Right cardiac atrium (tissue), 5 donors: ENCODE measurements around the gene TMEM132E. TPM values are rescaled to one million over a fixed set of nuclear protein-coding genes. Genes with fewer than 3 reads are reported as not detected.
"Not testable (repeated sequence)": the region's sequence is repeated elsewhere in the genome, so short reads cannot be mapped to it uniquely, and the experiment has no call there.

Experiments used
- ATAC-seq, 2 donors: fragments of 200-7000 bp; cut with Tn5 transposase; one replicate each; pipeline versions ENCODE4 v1.8.0 to v1.9.1; 2020; ENCODE audit warnings: moderate library complexity in 2 of 2, mild to moderate bottlenecking in 1 of 2
- DNase-seq, 3 donors: peaks; one replicate each; pipeline ENCODE4 v3.0.0-alpha.2; 2020
- H3K27ac ChIP-seq: one replicate; pipeline ENCODE4 v1.5.1; 2013; ENCODE audit warnings: mild to moderate bottlenecking, low read length, control low read depth, moderate library complexity
- H3K27me3 ChIP-seq: one replicate; pipeline ENCODE4 v1.6.1; 2013; ENCODE audit not compliant: control insufficient read depth, insufficient read depth
- H3K4me1 ChIP-seq: one replicate; pipeline ENCODE4 v1.6.1; 2013; ENCODE audit warnings: low read length; ENCODE audit not compliant: control insufficient read depth, insufficient read depth
- H3K4me3 ChIP-seq: one replicate; pipeline ENCODE4 v1.5.1; 2013; ENCODE audit warnings: low read length, control low read depth
- H3K9me3 ChIP-seq: one replicate; pipeline ENCODE4 v1.6.1; 2013; ENCODE audit warnings: low read length; ENCODE audit not compliant: control insufficient read depth
- WGBS: extraction: QIAGEN DNeasy Blood & Tissue Kit; methylation state at CpG from one replicate; pipeline ENCODE4 v1.1.7; 2013; 5-methylcytosine and 5-hydroxymethylcytosine counted together
- intact Hi-C, 4 donors: fragments of 100-400 bp; cut with DNase I; formaldehyde crosslinking; loops; one replicate each; pipeline versions ENCODE4 v1.11.0 to v1.14.0; 2022 to 2023
- long read RNA-seq, 4 donors: library from polyadenylated mRNA; unstranded; transcript quantifications; one replicate each; pipeline ENCODE4 v2.0.0, GENCODE V29; 2020 to 2021
- polyA plus RNA-seq: library from polyadenylated mRNA; stranded (reverse); fragments of 200-250 nt; gene quantifications from one replicate; pipeline ENCODE4 v1.2.3, GENCODE V29; 2013
- total RNA-seq, 4 donors: library from RNA; stranded (reverse); fragmentation: NEBNext Ultra II Directional; extraction: Animal tissue kit (Norgen Biotek cat#: 25700); gene quantifications; one replicate each; pipeline ENCODE4 v1.2.1, GENCODE V29; 2021
- donor health status: healthy with polysubstance abuse.
- donor health status: DM: no; HTN: yes; CAD: no.
- donor health status: DM: no; HTN: no; CAD: no.
- donor health status: DM: no; HTN: yes; CAD: no; lungs with severe emphysema.
- donor health status: DM: yes; HTN: yes; CAD: no.

The TMEM132E gene
- total RNA-seq (under 1 TPM; 0.06 to 0.35 (median 0.16) TPM), polyA plus RNA-seq (0.16 TPM)
- long read RNA-seq, donor 1, full-length matches to known transcripts: 1 of 2 reads
- long read RNA-seq, donor 1, partial matches to known transcripts: 1 of 2 reads
- long read RNA-seq, donor 1, other reads (novel, unspliced or antisense): 0 of 2 reads
- long read RNA-seq, donor 2: 0 reads
- long read RNA-seq, donor 3: 0 reads
- long read RNA-seq, donor 4: 0 reads

DNA sequence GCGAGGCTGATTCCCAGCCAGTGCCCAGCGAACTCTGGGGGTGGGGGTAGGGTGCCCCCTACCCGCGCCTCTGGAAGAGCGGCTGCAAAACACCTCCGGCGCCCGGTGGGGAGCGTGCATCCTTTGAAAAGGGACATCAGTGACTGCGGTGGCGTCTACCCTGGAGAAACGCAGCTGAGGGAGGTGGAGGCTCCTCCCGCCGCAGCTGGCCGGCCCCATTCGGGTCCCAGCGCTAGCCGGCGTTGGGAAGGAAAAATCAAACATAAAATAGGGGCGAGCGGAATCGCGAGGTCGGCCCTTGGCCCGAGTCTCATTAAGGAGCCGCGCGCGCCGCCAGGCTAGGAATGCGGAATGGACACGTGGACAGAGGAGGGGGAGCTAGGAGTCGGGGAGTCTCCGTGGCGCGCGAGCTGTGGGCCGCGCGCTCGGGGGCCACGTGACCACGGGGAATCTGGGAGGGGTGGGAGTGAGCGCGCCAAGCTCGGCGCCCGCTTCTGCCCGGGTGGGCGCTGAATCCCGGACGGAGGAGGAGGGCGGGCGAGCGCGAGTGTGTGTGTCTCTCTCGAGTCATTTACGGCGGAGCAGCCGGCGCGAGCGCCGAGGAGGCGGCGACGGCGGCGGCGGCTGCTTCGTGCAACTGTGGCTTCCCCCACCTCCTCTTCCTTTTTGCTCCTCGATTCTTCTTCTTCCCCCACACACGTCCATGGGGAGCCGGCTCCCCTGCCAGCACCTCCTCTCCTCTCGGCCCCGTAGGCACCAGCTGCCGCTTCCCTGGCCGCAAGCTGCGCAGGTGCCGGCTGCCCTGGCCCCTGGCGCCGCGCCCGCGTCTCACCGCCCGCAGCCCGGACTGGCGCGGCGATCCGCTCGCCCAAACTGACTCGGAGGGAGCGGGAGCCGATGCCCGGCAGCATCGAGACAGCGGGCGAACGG lies at the start of gene TMEM132E:
TMEM132E (plus strand) TSS at position 566 of the 930 bp plus-strand sequence. CDS start 1,495 bp downstream, outside the sequence.
- peak; percentile 54 to 79 (median 76) for DNase-seq

DNA sequence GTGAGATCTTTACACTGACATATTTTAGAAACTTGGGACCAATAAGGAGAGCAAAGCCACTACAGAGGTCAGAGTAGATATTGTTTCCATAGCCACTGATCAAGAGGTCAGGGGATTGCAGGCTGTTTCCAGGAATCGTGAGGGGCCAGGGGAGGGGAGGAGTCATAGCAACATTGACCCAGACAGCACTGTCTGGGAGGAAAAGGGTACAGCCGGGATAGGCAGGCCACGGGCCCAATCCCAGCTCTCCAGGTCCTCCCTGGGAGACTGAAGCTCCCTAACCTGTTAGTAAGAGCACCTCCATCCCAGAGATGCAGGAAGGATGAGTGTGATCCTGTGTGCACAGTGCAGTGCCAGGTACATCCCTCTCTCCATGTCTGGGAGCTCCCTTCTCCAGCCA lies 48.5 kb upstream of the TMEM132E start:
- 18% methylated on average over 3 of the region's 3 CpGs for WGBS
- ATAC-seq (no peak), DNase-seq (no peak)
- Histone ChIP-seq H3K27ac (no peak overlapping the region), H3K27me3 (no peaks in the 10 kb centered on the region), H3K9me3 (no peaks in the 10 kb centered on the region), H3K4me1 (no peaks in the 10 kb centered on the region), H3K4me3 (no peak overlapping the region)
- intact Hi-C loops: no loop called here

More for the DNA sequence above, at the start of gene TMEM132E:
- Histone ChIP-seq H3K27me3 (no peaks in the 10 kb centered on the region), H3K4me3 (peak within 1 kb of the TSS; percentile 49), H3K9me3 (no peaks in the 10 kb centered on the region), H3K4me1 (no peaks in the 10 kb centered on the region), H3K27ac (no peak within 1 kb of the TSS)
- ATAC-seq: peak; percentile 79 to 82
- intact Hi-C loops: no loop called here
- under 1% methylated on average over 101 of the region's 101 CpGs for WGBS

GRCh38 chr17:34532281-34533065 lies 46.9 kb upstream of the TMEM132E start:
- intact Hi-C loops: no loop called here
- Histone ChIP-seq H3K4me3 (no peak overlapping the region), H3K27ac (no peak overlapping the region), H3K27me3 (no peaks in the 10 kb centered on the region), H3K4me1 (no peaks in the 10 kb centered on the region), H3K9me3 (no peaks in the 10 kb centered on the region)
- no peak for DNase-seq
- no peak for ATAC-seq
- WGBS: 34% methylated on average over 6 of the region's 6 CpGs

DNA sequence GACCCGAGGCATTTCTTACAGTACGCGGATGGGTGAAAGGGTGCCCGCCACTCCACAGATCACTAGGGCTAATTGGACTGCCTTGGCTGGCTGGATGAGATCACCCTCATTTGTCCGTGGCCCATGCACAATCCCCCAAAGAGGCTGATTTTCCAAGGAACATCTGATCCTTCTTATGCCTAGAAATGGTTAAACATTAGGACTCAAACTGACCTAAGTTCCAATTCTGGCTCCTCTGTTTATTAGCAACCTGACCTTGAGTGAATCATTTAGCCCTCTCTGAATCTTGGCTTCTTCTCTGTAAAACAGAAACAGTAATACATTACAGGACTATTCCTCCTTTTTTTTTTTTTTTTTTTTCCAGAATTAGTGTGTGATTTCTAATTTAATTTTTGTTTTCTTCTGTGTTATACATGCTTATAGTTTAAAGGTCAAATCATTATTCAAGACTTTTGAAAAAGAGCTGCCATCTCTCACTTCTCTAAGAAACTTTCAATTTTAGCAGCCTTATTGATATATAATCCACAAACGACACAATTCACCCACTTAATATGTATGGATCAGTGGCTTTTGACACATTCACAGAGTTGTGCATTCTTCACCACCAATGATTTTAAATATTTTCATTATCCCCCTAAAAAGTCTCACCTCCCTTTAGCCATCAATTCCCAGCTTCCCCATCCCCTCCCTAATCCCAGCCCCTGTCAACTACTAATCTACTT lies 45.4 kb upstream of the TMEM132E start:
- DNase-seq (no peak), ATAC-seq (no peak)
- 75% methylated on average over 6 of the region's 6 CpGs for WGBS
- Histone ChIP-seq H3K4me1 (no peaks in the 10 kb centered on the region), H3K27ac (no peak overlapping the region), H3K4me3 (no peak overlapping the region), H3K9me3 (no peaks in the 10 kb centered on the region), H3K27me3 (no peaks in the 10 kb centered on the region)
- intact Hi-C loops: no loop called here

GRCh38 chr17:34537445-34537844 lies 41.9 kb upstream of the TMEM132E start:
- no peaks in the 10 kb centered on the region for H3K27me3 ChIP-seq
- intact Hi-C loops: no loop called here
- no peaks in the 10 kb centered on the region for H3K9me3 ChIP-seq
- ATAC-seq: no peak
- no peak for DNase-seq
- no peaks in the 10 kb centered on the region for H3K4me1 ChIP-seq
- WGBS: 59% methylated on average over 3 of the region's 3 CpGs
- no peak overlapping the region for H3K27ac ChIP-seq
- H3K4me3 ChIP-seq: no peak overlapping the region

DNA sequence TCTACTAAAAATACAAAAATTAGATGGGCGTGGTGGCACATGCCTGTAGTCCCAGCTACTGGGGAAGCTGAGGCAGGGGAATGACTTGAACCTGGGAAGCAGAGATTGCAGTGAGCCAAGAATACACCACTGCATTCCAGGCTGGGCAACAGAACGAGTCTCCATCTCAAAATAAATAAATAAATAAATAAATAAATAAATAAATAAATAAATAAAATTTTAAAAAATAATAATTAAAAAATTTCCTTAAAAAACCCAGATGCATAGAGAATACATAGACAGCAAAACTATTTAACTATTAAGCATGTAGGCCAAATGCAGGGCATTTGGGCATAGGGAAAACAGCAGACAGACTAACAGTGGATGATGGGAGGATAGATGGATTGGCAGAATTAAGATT lies 40.8 kb upstream of the TMEM132E start:
- 74% methylated on average over 2 of the region's 2 CpGs for WGBS
- H3K27me3 ChIP-seq, intact Hi-C loops: not testable (repeated sequence)

GRCh38 chr17:34539881-34540280 lies 39.5 kb upstream of the TMEM132E start:
- intact Hi-C loops: loop anchor here (5.0 to 10.0 kb wide), 4 partner anchors 95 to 577 kb away; partner anchors contain the start of gene RAD51D (in 2 of the 4)
- H3K27me3 ChIP-seq: no peaks in the 10 kb centered on the region
- H3K4me3 ChIP-seq: no peak overlapping the region
- 95% methylated on average over 3 of the region's 3 CpGs for WGBS
- H3K27ac ChIP-seq: no peak overlapping the region
- H3K9me3 ChIP-seq: no peaks in the 10 kb centered on the region
- H3K4me1 ChIP-seq: no peaks in the 10 kb centered on the region
- ATAC-seq: no peak
- DNase-seq: no peak

More for the DNA sequence above, 40.8 kb upstream of the TMEM132E start:
- not testable (repeated sequence) for H3K27ac ChIP-seq, H3K4me3 ChIP-seq, ATAC-seq, H3K4me1 ChIP-seq, H3K9me3 ChIP-seq, DNase-seq

GRCh38 chr17:34542700-34543336 lies 36.6 kb upstream of the TMEM132E start:
- no peaks in the 10 kb centered on the region for H3K9me3 ChIP-seq
- intact Hi-C loops: loop anchor here (2.0 to 10.0 kb wide), 5 partner anchors 92 to 578 kb away; partner anchors contain the start of genes RAD51D (in 2 of the 4) and FNDC8 (in 1 of the 4)
- no peak overlapping the region for H3K27ac ChIP-seq
- ATAC-seq (peak in 1 of 2 donors; percentile 36), DNase-seq (no peak)
- H3K4me3 ChIP-seq: no peak overlapping the region
- no peaks in the 10 kb centered on the region for H3K4me1 ChIP-seq
- 5% methylated on average over 8 of the region's 8 CpGs for WGBS
- peaks cover under 1% of the 10 kb centered on the region for H3K27me3 ChIP-seq

DNA sequence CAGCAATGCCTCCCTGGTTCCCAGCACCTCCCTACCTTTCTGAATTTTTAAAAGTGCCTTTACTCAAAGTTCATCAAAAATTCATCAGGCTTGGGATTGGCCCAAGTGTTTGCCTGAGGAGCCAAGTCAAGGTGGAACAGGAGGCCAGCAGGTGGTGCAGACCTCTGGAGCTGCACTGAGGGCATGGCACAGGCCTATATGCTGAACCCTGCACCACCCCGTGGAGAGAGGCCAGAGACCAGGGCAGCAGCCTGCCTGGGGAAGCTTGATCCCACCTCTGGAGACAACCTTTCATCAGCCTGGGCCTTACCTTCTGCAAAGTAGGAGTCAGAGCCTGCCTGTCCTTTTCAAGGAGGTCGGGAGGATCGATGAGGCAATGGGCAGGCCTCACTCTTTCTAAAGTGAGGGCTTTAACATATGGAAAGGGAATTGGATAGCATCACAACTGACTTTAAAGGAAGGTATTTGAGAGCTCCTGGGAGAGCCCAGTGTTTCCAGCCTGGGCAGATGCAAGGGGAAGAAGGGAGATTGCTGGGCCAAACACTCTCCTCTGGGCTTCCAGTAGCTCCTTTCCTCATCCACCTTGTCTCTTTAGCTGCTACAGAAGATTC lies 31.8 kb upstream of the TMEM132E start:
- DNase-seq (no peak), ATAC-seq (no peak)
- WGBS: 47% methylated on average over 3 of the region's 3 CpGs
- Histone ChIP-seq H3K27me3 (peaks cover 2% of the 10 kb centered on the region), H3K4me1 (no peaks in the 10 kb centered on the region), H3K9me3 (no peaks in the 10 kb centered on the region), H3K27ac (no peak overlapping the region), H3K4me3 (no peak overlapping the region)
- intact Hi-C loops: loop anchor here in 3 of 4 donors (5.0 to 10.0 kb wide), 3 partner anchors 87 to 97 kb away; no protein-coding TSS in a partner anchor
